Measurements from ENCODE around the gene RD3L. TPM values are rescaled to one million over a fixed set of nuclear protein-coding genes. Genes with fewer than 3 reads are reported as not detected.
"Not testable (repeated sequence)": the region's sequence is repeated elsewhere in the genome, so short reads cannot be mapped to it uniquely, and the experiment has no call there.

Gene RD3L
- total RNA-seq = not detected
- not detected for polyA plus RNA-seq

GRCh38 chr14:103941973-103942736 lies at the start of gene RD3L:
TSS of gene RD3L (minus strand) at chr14:103942529. CDS start at chr14:103941695, 834 bp downstream.
- 64 to 84% methylated on average over 14 of the region's 14 CpGs for WGBS, 2 donors
- no peaks in the 10 kb centered on the region for H3K9me3 ChIP-seq
- intact Hi-C loops (cut with DNase I) = no loop called here
- peaks cover 0 to 4% (median 0%) of the 10 kb centered on the region in 4 donors for H3K27me3 ChIP-seq
- FAIRE-seq = no peak
- no peaks in the 10 kb centered on the region for H3K4me1 ChIP-seq
- H3K36me3 ChIP-seq = no peaks in the 10 kb centered on the region
- no peak within 1 kb of the TSS for H3K27ac ChIP-seq
- H3K4me3 ChIP-seq = no peak within 1 kb of the TSS
- no peak for DNase-seq
- ATAC-seq = no peak
- TF ChIP-seq, protein P1, sequence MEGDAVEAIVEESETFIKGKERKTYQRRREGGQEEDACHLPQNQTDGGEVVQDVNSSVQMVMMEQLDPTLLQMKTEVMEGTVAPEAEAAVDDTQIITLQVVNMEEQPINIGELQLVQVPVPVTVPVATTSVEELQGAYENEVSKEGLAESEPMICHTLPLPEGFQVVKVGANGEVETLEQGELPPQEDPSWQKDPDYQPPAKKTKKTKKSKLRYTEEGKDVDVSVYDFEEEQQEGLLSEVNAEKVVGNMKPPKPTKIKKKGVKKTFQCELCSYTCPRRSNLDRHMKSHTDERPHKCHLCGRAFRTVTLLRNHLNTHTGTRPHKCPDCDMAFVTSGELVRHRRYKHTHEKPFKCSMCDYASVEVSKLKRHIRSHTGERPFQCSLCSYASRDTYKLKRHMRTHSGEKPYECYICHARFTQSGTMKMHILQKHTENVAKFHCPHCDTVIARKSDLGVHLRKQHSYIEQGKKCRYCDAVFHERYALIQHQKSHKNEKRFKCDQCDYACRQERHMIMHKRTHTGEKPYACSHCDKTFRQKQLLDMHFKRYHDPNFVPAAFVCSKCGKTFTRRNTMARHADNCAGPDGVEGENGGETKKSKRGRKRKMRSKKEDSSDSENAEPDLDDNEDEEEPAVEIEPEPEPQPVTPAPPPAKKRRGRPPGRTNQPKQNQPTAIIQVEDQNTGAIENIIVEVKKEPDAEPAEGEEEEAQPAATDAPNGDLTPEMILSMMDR (IDR thresholded peaks at IDR 0.05) = no peak

- WGBS, 2 donors = 87 to 89% methylated on average over 4 of the region's 4 CpGs
- no peaks in the 10 kb centered on the region for H3K9me3 ChIP-seq
- no peak overlapping the region for H3K4me3 ChIP-seq
- ATAC-seq (no peak), DNase-seq (no peak), FAIRE-seq (no peak)
- H3K36me3 ChIP-seq = no peaks in the 10 kb centered on the region
- no peaks in the 10 kb centered on the region for H3K27me3 ChIP-seq
- no peak overlapping the region for H3K27ac ChIP-seq
- TF ChIP-seq, protein P1 (IDR thresholded peaks at IDR 0.05) = no peak
- intact Hi-C loops (cut with DNase I) = no loop called here
- no peaks in the 10 kb centered on the region for H3K4me1 ChIP-seq
These were observed 47.6 kb upstream of the RD3L start for GRCh38 chr14:103989964-103990363.

GRCh38 chr14:103989034-103989433 lies 46.7 kb upstream of the RD3L start:
- WGBS, 2 donors = 86 to 100% methylated on average over 1 of the region's 1 CpG
- no peaks in the 10 kb centered on the region for H3K27me3 ChIP-seq
- H3K4me3 ChIP-seq = no peak overlapping the region
- no peak overlapping the region for H3K27ac ChIP-seq
- H3K4me1 ChIP-seq = no peaks in the 10 kb centered on the region
- no peak for FAIRE-seq
- intact Hi-C loops (cut with DNase I) = no loop called here
- TF ChIP-seq, protein P1 (IDR thresholded peaks at IDR 0.05) = no peak
- H3K9me3 ChIP-seq = no peaks in the 10 kb centered on the region
- no peak for DNase-seq
- no peaks in the 10 kb centered on the region for H3K36me3 ChIP-seq
- ATAC-seq = no peak

DNA sequence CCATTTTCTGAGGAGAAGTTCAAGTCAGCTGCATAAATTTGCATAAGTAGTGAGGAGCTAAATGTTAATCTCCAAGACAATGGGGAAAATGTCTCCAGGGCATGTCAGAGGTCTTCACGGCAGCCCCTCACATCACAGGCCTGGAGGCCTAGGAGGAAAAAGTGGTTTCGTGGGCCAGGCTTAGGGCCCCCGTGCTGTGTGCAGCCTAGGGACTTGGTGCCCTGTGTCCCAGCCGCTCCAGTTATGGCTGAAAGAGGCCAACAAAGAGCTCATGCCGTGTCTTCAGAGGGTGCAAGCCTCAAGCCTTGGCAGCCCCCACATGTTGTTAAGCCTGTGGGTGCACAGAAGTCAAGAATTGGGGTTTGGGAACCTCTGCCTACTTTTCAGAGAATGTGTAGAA lies 41.9 kb upstream of the RD3L start:
- FAIRE-seq (no peak), ATAC-seq (no peak), DNase-seq (no peak)
- TF ChIP-seq, protein P1 (IDR thresholded peaks at IDR 0.05) = no peak
- no peaks in the 10 kb centered on the region for H3K4me1 ChIP-seq
- no peaks in the 10 kb centered on the region for H3K27me3 ChIP-seq
- intact Hi-C loops (cut with DNase I) = no loop called here
- no peaks in the 10 kb centered on the region for H3K36me3 ChIP-seq
- no peaks in the 10 kb centered on the region for H3K9me3 ChIP-seq
- no peak overlapping the region for H3K4me3 ChIP-seq
- 78 to 86% methylated on average over 5 of the region's 5 CpGs for WGBS, 2 donors
- no peak overlapping the region for H3K27ac ChIP-seq

- WGBS, 2 donors = 28 to 31% methylated on average over 13 to 14 of the region's 14 CpGs
These were observed 38.4 kb upstream of the RD3L start for GRCh38 chr14:103980623-103981238.

More at GRCh38 chr14:103980623-103981238, 38.4 kb upstream of the RD3L start:
- FAIRE-seq (peak; percentile 47), DNase-seq (peak; percentile 47 to 79 (median 71)), ATAC-seq (peak in 2 of 4 donors; percentile 42 to 49)
- H3K9me3 ChIP-seq; H3K27ac ChIP-seq; intact Hi-C loops (cut with DNase I); H3K36me3 ChIP-seq; H3K4me3 ChIP-seq; H3K27me3 ChIP-seq; H3K4me1 ChIP-seq: not testable (repeated sequence)
- TF ChIP-seq, protein P1 (IDR thresholded peaks at IDR 0.05) = peak; percentile 48 to 71 (median 64)
